Tongue (tissue), 2 donors: ENCODE results near the gene MICU1. TPM values are rescaled to one million over a fixed set of nuclear protein-coding genes. Genes with fewer than 3 reads are reported as not detected.
"Not testable (repeated sequence)": the region's sequence is repeated elsewhere in the genome, so short reads cannot be mapped to it uniquely, and the experiment has no call there.

Experiments used
- DNase-seq: peaks from one replicate; pipeline ENCODE4 v3.0.0-alpha.2; 2015
- total RNA-seq: library from RNA; depleted of rRNA; stranded (reverse); fragments of >200 nt; gene quantifications from one replicate; pipeline ENCODE4 v1.2.3, GENCODE V29; 2014

The MICU1 gene
- total RNA-seq, 1 donor from 2014 or later: 87.9 TPM

DNA sequence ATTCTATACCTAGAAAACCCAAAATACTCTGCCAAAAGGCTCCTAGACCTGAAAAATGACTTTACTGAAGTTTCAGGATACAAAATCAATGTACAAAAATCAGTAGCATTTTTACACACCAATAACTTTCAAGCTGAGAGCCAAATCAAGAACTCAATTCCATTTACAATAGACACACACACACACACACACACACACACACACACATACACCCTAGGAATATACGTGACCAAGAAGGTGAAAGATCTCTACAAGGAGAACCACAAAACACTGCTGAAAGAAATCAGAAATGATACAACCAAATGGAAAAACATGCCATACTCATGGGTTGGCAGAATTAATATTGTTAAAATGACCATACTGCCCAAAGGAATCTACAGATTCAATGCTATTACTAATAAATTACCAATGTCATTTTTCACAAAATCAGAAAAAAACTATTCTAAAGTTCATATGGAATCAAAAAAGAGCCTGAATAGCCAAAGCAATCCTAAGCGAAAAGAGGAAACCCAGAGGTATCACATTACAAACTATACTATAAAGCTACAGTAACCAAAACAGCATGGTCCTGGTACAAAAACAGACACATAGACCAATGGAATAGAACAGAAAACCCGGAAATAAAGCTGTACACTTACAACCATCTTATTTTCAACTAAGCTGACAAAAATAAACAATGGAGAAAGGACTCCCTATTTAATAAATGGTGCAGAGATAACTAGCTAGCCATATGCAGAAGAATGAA, 122.0 kb downstream of the MICU1 start:
- DNase-seq: no peak

DNA sequence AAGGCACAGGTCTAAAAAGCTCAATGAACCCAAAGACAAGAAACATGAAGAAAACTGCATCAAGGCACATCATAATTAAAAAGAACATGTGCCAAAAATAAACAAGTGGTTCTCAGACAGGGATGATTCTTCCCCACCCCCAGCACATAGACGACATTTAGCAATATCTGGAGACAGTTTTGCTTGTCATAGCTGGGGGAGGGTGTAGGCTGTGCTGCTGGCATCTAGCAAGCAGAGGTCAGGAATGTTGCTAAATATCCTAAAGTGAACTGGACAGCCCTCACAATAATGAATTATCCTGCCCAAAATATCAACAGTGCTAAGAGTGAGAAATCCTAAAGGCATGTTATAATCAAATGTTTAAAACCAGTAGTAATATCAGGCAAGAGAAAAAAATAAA, 122.6 kb downstream of the MICU1 start:
- no peak for DNase-seq

DNA sequence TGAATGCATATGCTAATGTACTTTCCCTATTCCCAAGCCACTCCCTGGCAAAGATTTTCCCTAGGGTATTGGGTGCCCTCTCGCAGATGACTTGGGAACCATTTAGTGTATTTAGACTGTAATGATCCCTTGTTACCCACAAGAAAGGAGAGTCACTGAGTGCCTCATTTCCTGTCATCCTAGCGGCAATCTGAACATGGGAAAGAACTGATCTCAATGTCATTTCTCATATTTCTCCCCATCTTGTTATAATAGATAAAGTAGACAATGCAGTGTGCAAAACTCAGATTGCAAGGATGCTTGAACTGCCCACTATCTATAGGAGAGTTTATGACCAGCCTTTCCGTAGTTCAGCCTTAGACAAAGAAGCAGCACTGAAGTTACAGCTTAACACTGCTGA, 123.3 kb downstream of the MICU1 start:
- DNase-seq: no peak

DNA sequence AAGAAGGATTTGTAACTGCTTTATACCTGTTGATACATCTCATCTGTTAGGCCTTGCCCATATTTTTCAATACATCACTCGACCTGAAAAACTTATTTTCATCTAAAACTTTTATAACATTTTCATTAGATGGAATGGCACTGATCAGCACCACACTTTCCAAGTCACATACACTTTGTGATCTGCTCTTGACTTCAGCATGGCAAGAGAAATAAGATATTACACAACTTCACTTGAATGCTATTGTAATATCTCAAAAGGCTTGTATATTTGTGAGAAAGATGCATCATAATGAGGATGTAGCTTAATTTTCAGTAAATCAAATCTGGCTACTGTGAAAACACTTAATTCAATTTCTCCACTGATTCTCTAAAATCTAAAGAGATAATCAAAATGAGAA, 126.2 kb downstream of the MICU1 start:
- no peak for DNase-seq

DNA sequence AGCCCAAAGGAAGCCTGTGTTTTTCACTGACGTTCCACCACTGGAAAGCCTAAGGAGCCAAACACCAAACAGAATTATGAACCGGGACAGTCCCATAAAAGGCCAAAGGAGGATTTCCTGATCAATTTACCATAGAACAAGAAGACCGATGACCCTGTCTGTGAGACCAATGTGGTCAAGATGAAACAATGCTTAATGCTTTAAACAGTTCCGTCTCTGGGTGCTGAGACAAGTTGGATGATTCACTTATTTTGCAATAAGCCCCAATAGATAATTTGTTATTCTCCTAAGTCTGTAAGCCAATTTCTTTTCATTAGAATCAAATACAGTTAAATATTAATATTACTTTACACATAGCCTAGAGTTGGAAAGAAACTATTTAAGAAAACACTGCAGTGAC, 134.9 kb downstream of the MICU1 start:
- DNase-seq: no peak

DNA sequence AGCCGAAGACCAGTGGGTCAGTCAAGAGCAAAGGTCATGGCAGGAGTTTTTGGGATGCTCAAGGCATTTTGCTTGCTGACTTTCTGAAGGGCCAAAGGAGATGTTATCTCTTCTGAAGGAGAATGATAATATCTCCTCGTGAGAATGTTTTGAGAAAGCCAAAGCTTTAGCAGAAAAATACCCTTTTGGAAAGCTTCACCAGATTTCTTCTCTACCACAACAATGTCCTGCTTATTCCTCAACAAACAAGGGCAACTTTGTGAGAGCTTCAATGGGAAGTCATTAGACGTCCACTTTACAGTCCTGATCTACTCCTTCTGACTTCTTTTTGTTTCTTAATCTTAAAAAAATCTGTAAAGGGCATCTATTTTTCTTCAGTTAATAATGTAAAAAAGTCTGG, 138.4 kb downstream of the MICU1 start:
- DNase-seq: no peak

DNA sequence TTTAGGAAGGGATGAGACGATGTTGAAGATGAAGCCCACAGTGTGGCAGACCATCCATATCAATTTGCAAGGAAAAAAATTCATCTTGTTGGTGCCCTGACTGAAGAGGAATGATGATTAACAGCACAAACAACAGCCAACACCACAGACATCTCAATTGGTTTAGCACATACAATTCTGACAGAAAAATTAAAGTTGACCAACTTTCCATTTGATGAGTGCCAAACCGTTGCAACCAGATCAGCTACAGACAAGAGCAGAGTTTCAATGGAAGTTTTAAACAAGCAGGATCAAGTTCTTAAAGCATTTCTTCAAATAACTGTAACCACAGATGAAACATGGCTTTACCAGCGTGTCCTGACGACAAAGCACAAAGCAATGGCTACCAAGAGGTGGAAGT, 138.8 kb downstream of the MICU1 start:
- no peak for DNase-seq

DNA sequence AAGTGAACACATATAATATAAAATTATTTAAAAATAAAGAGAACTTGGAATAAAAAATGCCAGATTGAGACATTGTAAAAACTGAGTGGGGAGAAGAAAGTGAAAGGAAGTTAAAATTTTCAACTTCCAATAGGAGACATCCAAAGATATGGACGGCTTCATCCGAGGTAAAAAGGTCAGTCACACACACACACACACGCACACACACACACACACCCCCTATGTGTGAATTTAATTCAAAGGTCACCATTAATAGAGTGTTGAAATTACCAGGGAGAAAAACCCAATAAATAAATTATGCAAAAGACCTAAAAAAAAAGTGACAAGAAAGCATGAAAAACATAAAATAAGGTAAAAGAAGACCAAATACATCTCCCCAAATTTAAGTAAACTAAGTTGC, 140.2 kb downstream of the MICU1 start:
- no peak for DNase-seq

DNA sequence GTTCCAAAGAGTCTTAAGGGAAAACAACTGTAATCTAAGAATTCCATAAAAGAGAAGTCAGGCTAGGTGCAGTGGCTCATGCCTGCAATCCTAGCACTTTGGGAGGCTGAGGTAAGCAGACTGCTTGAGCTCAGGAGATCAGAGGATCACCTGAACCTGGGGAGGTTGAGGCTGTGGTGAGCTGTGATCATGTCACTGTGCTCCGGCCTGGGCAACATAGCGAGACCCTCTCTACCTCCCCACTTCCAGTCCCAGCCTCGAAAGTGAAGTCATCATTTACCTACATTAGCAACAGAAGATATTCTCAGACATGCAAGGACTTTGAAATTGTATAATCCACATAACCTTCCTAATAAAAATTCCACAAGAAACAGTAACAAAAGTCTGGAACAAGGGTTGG, 141.4 kb downstream of the MICU1 start:
- no peak for DNase-seq

DNA sequence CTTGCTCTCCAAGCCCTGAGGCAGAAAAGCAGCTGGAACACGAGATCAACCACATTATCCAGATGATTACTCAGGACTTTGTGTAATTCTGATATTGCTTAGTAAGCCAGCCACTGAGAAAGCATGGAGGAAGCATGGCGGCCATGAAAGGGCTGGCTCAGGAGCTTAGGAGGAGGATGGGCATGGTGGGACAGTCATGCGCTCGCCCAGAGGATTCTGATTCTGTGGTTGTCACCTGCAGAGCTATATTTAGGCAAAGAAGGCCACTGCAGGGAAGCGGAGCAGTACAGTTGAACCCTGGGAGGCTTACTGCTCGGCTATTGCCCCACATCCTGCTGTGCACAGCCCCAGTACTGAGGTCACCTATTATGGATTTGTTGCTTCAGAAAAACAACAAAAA, 142.4 kb downstream of the MICU1 start:
- DNase-seq: no peak

DNA sequence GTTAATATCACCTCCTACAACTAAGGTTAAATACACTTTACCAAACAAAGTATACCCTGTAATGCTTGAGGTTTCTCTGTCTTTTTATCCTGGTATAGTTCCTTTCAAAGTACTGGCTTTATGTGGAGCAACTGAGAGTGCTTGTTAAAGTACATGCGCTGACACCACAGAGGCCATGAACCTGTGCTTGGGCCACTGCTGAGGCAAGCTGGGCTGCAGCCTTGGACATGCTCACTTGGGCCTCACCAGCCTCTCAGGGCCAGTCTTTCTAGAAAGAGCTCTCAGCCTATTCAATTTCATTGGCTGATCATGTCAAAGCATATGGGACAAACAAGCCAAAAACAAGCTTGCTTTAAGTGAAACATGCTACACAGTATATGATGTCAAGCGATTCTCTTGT, 145.0 kb downstream of the MICU1 start:
- DNase-seq: no peak

DNA sequence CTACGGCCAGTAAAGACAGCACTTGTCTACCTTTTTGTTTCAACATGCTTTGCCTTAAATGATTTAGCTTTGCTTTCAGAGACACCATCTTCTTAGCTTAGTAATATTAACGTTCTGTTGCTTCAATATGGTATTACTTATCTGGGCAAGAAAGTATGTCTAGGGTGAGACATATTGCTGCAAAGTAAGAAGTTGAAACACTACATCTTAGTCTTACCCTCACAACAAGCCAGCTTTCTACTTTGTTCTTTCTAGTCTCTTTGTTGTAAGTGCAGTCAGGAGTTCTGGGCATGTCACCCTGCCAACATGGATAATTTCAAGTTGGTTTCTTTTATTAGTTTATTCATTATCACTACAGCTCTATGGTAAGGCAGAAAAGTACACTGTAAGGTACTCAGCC, 148.4 kb downstream of the MICU1 start:
- no peak for DNase-seq

DNA sequence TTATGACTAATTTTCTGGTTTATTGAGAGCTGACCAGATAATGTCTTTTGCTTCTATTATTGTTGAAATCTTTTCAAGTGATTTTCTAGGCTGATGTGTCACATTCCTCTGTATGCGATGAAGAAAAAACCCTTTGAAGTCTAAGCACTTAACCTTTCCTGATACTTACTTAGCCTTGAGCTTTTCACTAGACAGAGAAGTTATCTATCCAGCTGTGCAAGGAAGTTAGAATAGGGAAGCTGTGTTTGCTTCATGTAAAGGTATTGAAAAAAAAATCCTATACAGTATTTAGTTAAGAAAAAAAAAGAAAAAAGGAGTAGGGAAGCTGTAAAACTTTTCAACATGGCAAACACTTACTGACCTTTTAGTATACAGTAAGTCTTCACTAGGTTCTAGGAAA, 153.6 kb downstream of the MICU1 start:
- DNase-seq: no peak

DNA sequence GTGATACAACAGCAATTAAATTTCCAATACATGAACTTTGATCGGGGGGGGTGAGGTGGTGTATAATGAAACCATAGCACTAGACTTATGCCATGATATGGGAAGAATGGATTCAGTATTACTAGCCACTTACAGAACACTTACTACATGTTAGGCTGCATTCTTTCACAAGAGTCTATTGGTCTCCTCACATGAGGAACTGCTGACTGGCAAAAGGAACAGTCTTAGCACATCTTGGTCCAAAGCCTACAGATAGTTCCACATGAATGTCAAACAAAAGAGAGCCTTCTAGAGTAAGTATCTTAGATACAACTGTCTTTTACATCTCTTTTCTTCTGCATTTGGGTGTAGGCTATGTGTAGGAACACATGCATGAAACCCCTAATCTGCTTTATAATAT, 155.2 kb downstream of the MICU1 start:
- DNase-seq: no peak

DNA sequence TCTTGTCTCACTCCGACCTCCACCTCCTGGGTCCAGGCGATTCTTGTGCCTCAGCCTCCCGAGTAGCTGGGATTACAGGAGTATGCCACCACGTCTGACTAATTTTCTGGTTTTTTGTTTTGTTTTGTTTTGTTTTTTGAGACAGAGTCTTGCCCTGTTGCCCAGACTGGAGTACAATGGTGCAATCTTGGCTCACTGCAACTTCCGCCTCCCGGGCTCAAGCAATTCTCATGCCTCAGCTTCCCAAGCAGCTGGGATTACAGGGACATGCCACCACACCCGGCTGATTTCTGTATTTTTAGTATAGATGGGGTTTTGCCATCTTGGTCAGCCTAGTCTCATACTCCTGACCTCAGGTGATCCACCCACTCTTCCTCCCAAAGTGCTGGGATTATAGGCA, 158.8 kb downstream of the MICU1 start:
- not testable (repeated sequence) for DNase-seq

DNA sequence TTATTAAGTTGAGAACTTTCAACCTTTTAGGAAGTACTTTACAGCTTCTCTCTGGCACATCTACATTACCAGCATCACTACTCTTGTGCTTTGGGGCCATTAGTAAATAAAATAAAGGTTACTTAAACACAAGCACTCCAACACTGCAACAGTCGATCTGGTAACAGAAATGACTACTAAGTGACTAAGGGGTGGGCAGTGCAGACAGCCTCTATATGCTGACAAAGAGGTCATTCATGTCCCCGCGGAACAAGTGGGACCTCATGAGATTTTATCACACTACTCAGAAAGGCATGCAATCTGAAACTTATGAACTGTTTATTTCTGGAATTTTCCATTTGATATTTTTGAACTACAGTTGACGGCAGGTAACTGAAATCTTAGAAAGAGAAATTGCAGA, 159.9 kb downstream of the MICU1 start:
- no peak for DNase-seq

DNA sequence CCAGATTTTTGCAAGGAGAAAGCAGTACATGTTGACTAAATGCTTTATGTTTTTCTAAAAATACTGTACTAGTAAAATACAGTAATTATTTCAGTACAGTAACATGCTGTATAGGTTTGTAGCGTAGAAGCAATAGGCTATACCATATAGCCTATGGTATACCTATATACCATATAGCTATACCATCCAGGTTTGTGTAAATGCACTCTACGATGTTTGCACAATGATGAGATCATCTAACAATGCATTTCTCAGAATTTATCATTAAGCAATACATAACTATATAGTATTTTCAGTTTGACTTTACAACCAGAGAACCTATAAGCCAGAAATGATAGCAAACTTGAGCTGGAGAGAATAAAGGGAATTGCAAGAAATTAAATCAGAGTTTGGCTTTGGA, 161.4 kb downstream of the MICU1 start:
- no peak for DNase-seq

DNA sequence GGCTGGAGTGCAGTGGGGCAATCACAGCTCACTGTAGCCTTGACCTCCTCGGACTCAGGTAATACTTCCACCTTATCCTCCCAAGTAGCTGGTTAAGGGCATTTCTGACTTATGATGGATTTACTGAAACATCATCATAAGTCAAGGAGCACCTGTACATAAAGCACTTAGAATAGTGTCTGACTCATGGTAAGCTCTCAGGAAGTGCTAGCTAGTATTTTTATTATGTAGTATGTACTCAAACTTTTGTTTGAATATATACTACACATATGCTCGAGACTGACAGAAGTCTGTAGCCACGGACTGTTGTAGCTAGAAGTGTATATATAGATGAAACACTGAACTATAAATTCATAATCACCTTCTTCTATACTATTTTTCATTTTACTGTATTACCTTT, 163.6 kb downstream of the MICU1 start:
- DNase-seq: no peak

DNA sequence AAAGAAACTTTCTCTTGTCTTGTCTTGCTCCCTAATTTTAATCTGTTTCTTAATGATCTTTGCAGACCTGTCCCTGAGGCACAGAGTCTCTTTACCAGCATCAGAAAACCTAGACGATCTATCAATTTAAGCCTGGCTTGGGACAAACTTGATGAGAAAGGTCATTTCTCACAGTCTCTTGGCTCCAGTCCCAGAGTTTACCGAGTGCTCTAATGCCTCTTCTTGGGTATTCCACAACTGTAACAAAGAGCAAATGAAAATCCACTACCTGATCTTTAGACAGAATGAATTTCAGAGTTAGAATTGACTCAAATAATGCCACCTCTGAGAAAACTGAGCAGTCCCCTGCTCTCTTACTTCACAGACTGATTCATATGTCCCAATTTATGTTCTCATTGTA, 164.8 kb downstream of the MICU1 start:
- DNase-seq: no peak

DNA sequence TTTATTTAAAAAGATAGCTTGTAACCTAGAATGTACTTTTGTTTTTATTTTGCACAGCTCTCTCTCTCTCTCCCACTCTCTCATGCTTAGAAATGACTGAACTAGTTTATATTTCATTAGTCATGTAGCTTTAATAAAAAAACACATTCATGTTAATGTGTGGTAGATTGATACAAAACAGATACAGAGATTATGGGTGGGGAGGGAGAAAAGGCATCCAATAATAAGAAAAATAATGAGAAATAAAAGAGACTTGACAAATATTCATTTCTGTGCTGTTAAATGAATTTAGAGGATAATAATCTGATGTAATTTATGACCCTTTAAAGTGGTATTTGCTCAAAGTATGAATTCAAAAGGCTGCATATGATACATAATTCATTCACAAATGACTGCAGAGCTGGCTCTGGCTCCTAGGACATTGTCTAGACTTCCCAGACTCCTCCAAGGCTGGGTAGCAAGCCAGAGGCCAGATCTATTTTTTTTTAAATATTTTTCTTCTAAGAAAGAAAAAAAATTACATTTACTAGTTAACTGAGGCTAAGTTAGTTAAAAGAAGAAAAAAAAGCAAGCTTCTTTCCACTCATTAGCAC, 165.5 kb downstream of the MICU1 start:
- no peak for DNase-seq

DNA sequence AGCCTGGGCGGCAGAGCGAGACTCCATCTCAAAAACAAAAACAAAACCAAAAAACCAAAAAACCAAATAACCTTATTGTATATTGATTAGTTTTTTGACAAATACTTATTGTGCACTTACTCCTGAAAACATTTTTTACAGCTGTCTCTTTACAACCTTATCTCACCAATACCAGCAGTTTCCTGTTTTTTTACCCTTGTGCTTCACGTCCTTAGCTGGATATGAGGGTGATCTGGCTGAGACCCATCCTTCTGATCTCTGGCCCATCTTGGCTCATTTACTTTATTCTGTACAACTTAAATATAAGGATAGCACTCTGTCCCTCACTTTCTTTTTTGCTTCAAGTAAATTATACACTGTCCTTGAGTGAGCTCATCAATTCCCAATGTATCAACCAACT, 166.6 kb downstream of the MICU1 start:
- no peak for DNase-seq

DNA sequence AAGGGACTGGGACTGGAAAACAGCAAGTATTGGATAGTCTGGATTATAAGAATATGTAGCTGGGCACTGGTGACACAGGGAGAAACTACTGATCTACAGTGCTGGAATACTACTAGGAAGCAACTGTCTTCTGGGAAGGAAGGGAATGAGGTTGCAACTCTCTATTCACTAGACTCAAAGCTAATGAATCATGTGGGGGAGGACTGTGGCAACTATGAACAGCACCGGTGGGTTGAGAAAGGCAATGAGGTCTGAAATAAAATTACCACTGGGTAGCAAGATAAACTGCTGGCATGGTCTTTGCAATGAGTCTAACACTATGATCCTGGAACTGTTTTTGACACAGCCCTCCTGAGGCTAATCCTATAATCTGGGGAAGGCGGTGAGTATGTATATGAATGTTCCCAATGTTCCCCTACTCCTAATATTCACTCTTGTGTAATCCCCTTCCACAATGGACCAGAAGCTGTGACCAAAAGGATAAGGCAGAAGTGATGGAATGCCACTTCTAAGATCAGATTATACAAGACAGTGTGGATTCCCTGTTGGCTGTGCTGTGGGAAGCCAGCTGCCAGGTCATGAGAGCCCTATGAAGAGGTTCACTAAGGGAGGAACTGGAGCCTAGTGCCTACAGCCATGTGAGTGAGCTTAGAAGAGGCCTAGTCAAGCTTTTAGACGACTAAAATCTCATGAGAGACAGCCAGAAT, 169.8 kb downstream of the MICU1 start:
- DNase-seq: peak; percentile 47

DNA sequence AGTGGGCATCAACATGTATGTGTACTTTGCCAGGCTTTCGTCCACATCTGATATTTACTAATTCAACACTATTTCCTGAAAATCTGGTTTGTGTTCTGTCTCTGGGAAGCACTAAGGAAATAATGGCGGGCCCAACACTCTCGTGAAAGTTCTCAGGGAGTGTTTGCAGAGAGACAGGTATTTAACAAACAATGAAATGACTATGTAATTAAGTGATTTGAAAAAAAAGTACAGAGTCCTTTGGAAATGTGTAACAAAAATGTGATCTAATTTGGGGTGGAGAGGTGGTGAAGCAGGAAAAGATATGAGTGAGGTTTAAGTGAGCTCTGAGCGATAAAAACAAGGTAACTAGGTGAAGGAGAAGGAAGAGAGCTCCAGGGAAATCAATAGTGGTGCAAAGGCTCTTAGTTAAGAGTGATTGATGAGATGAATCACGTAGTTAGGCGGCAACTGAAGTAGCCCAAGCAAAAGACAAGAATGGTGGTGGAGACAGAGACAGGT, 175.9 kb downstream of the MICU1 start:
- peak; percentile 13 for DNase-seq

DNA sequence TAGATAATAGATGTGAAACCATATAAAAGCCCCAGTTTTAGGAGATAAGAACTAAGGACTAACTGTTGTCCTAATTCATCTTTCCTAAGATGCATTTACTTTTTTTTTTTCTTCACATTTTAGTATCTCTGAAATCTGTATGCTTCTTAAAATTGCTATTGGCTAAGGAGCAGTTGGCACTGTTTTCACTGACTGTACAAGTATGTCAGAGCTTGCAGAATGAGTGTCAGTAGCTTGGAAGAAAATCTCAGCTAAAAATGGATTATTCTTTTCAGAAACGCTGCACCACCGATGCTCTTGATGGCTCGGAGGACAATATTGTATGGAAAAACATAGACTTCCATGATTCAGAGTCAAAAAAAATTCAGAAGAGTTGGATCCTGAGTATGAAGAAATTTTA, 180.0 kb downstream of the MICU1 start:
- no peak for DNase-seq
